CD4-positive, alpha-beta T cell treated with Interleukin-17A for 1 hour (primary cell): ENCODE results near the gene IRX2.

Experiments
- DNase-seq: peaks from one replicate; pipeline ENCODE4 v3.0.0-alpha.2; 2020

The IRX2 gene

DNA sequence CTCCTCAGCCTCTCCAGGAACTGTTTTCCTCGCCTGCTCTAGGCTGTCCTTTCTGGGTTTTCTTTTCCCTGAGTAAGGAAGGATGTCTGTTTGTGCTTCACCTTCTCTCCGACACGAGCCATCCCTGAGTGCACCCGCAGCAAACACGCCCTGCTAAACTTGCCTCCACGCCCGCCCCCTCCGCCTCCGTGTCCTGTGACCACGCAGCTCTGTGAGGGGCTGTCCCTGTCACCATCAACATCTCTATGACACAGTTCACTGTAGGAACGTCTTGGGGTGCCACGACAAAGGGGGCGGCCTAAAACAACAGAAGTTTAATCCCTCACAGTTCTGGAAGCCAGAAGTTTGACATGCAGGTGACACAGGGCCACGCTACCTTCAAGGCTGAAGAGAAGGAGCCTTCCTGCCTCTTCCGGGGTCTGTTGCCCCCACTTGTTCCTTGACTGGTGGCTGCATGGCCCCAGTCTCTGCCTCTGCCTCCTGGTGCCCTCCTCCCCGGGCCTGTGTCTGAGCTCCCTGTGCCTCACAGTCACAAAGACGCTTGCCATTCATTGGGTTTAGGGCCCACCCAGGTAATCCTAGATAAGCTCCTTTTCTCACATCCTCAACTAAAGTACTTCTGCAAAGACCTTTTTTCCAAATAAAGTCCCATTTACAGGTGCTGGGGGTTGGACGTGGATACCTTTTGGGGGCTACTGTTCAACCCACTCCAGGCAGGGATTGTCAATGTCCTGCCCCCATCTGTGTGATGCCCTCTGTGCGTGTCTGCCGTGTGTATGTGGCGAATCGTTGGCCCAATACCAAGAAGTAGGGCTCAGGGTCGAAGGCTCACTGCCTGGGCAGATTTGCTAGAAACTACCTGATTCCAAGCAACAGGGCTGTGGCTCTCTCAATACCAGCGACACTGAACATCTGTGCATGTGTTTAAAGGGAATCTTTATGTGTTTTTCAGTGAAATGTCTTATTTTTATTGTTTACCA, 39.7 kb downstream of the IRX2 start:
- no peak for DNase-seq

DNA sequence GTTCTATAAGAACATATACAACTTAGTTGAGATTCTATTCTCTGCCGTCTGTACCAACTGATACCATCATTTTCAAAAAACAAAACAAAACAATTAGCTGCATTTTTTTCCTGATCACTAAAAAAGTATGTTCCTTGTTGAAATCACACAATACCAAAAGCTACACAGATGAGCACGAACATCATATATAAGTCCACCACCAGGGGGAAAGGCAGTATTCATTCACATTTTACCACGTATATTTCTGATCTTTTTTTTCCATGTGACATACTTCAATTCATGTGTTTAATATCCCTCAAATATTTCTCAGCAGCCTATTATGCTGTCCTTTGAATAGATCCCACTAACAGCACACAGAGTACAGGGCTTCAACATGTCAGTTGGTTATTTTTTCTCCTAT, 40.6 kb downstream of the IRX2 start:
- DNase-seq, result no peak

DNA sequence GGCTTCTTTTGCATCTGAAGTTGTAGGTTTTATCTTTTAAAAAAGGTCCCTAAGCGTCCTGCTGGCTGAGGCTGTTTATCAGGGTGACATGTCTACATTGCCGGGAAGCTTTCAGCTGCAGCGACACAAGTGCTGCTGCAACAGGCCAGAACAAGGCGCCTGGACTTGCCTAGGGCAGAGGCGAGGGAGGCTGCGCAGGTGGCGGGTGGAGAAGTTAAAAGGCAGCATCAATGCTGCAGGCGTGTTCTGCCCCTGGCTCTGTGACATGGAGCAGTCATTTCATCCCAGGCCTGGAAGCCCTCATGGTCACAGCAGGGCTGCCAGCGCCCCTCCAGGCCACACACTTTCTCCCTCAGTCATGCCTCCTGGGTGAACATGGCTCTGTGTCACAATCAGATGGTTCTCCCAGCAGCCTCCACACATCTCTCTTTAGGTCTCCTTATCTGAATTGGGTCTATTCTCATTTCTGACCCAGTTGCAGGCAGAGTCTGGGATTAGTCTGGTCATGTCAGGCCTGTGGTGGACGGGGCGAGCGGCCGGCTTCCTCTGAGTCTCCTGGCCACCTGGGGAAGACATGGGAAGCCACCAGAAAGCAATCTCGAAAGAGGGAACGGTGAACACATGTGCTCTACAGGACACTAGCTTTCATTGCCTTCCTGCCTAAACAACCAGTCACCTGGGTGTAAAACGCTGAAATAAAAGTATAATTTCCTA, 41.3 kb downstream of the IRX2 start:
- DNase-seq, result no peak

DNA sequence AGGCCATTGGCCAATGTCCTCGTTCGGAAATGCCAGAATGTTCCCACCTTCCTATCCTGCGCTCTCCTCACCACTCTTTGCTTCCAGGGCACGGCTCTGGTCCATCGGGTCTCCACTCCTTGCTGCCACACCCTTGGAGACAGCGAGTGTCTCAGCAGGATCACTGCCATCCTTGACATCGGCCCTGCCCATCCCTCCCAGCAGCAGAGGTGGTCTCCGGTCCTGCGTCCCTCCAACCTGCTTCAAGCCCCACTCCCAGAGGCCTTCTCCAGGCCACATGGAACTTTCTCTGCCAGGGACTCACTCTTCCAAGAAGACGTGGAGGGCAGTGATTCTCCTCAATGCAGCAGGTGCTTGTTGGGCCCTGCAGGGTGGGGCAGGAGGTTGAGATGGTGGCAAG, 42.7 kb downstream of the IRX2 start:
- no peak for DNase-seq

DNA sequence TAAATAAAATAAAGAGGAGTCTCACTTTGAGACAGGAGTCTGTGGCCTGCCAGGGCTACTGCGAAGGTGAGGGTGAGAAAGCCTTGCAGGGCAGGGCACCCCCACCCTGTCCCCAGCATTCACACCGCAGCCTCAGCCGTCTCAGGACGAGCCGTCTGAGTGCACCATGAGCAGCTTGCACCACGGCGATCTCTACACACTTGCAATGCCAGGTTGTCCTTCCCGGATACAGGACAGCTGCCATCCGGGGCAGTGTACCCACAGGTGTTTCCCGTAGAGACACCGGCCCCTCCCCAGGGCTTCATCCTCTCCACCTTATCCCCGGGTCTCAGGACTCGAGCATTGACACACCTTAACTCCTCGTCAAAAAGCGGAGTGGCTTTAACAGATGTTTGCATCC, 43.3 kb downstream of the IRX2 start:
- no peak for DNase-seq

GRCh38 chr5:2705861-2706260, 45.6 kb downstream of the IRX2 start:
- DNase-seq, result no peak

DNA sequence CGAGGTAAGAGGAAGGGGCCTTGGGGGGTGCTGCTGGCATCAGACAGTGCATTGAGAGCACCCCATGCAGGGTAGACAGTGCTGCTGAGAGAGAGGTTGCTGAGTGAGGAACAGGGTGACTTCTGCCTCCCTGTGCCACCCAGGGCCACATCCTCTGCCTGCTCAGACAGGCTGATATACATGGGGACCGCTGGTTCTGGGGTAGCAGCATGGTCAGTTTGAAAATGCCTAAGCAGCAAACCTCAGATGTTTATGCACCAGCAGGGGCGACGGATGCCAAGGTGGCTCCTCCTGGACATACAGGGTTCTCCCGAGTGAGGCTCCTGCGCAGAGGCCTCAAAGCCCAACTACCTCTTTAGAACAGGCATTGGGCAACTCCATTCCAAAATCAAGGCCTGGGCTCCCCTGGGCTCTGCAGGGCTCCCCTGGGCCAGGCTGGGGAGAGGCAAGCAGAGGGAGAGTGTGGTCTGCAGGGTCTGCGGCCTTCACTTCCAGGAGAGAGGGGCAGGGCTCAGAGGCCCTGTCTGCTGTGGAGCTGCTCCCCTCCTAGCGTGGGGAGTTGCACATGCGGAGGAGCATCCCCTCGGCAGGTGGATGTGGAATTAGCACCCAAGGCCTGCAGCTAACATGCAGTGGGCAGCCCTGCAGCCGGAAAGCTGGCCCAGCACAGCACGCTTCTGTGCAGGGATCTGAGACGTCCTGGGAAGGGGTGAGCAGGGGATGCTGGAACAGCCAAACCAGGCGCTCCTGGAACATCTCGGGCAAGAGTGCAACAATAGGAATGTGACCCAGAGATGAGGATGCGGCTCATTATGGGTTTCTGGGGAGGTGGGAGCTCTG, 46.5 kb downstream of the IRX2 start:
- DNase-seq, result no peak

- DNase-seq, result no peak
Observed at GRCh38 chr5:2704111-2704510, 47.4 kb downstream of the IRX2 start.

DNA sequence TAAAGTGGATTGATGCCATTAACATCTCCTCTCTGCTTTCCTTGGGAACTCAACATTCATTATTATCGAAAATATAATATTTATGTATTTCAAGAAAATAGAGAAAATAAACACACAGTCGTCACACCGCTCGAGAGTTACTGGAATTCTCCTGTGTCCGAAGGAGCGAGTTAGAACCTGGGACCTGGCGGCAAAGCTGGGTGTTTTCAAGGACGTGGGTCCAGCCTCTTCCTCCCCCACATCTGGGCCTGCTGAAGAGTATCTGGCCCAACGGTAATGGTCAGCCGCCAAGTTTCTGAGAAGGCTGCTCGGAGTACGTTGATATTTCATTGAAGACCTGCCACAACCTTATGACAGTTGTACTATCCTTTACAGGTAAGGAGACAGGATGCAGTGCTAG, 47.9 kb downstream of the IRX2 start:
- no peak for DNase-seq

DNA sequence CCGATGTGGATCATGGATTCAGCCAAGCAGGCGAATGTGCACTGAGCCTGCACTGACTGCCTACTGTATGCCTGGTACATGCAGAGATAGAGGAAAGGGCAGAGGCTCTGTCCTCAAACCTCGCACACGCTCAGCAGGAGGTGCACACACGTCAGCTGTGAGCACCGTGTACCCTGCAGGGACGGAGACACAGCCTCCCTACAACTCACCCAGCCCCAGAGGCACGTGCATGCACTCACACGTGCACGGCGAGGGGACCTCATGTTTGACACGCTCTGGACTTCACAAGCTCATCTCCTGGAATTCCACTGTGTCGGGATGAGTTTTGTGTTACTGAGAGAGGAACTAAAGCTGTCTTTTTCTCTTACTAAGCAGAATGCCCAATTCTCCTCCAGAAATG, 48.4 kb downstream of the IRX2 start:
- DNase-seq, result no peak

- no peak for DNase-seq
Observed at GRCh38 chr5:2702096-2702879, 49.2 kb downstream of the IRX2 start.

DNA sequence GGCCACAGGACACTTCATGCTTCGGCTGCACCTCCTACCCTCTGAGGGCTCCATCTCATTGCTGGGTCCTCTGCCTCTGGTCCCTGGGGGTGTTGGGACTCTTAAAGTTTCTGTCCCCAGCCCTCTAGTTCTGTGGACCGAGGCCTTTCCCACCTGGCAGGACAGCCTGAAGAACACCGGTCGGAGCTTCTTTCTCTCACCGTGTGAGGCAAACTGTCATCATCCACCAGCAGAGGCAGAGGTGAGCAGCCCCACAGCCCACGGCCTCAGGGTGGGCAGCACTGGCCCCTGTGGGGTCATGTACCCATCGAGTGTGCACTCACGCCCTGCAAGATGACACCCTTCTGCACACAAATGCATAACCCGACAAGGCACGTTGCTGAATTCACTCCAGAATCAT, 49.9 kb downstream of the IRX2 start:
- no peak for DNase-seq

DNA sequence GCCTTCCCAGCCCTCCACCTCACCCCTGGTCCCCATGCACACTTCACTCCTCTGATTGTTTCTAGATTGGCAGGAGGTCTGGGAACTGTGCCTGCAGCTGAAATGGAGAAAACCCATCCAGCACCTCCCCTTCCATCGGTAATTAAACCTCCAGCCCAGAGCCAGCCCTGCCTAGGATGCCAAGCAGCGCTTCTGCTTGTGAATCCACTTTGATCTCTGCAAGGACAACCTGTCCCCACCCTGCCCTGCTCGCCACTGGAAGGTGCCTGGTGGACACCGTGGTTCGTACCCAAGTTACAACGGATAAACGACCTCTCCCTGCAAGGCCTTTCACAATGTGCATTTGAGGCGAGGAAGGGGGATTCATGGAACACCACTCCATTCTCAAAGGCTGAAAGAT, 50.6 kb downstream of the IRX2 start:
- DNase-seq, result no peak

DNA sequence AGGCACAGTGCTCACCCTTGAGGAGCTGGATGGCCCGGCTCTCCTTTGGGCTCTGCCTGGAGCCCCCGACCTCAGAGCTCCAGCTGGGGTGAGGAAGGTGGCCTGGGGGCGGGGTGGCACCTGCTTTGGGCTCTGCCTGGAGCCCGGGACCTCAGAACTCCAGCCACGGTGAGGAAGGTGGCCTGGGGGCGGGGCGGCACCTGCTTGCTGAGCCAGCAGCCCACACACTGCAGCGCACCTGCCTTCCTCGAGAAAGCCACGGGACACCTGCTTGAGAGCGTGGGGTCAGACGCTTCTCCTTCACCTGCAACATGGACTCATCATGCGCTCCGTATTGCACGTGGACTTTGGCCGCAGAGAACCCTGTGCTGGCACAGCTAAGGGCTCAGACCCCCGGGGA, 51.8 kb downstream of the IRX2 start:
- DNase-seq, result no peak

GRCh38 chr5:2699231-2699630, 52.2 kb downstream of the IRX2 start:
- DNase-seq, result no peak

DNA sequence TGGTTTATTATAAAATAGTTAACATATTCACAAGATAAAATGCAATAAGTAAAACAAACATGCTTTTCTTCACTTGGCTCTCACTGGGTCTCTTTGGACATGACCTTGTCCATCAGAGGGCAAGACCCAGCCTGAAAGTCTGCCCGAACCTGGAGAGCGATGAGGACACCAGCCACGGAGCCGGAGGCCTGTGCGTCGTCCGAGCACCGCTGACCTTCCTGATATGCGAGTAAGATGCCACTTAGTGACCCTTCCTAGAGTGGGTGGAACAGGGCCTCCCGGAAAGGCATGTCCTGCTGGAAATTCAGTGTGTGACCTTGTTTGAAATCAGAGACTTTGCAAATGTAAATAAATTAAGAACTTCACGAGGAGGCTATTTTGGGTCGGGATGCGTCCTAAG, 52.9 kb downstream of the IRX2 start:
- DNase-seq, result no peak

DNA sequence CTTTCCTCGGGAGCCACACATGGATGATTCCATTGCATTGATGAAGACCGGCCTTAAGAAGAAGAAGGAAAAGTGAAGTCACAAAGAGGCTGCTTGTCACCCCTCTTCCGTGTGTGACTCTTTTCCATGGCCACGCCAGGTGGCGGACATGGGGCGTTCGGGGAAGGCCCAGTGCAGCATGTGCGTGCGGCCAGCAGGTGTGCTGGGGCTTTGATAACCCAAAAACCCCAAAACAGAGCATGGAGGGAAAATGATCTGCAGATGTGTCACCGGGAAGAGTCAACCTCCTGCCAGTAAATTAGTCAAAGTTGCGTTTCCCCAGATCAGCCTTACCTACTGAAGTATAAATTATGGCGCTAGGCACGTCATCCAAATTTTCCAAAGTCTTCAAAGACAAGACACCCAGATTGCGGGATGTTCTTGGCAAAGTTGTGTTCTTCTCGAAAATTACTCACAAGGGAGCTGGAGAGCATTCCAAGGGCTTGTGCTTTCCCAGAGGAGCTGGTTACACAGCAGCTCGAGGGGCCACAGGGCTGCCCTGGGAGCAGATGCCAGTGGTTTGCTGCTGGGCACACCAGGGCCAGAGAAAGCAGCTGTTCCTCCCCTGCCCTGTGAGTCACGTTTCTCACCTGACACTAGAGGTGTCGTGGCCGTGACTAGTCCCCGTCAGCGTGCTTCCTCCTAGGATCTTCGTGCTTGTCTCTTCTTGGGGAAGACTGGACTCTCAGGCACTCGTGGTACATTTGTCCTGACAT, 53.9 kb downstream of the IRX2 start:
- DNase-seq, result no peak

DNA sequence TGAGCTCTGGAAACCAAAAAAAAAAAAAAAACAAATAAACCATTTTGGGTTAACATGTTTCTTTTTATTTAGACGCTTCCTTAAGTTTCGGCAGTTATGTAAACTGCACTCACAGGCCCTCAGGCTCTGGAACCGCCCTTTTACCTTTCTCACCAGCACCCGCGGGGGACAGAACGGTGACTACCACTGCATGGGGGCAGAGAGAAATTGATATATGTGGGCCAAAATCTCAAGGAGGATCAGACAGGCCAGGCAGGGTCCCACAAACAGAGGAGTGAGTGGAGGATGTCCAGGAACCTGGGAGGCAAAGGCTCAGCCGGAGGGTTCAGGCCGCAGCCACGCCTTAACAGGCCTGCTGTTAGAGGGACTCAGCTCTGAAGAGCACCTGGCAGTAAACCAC, 54.4 kb downstream of the IRX2 start:
- DNase-seq, result no peak
